Retina (tissue), 1 donor: ENCODE results near the gene FOXD4L1.
"Not testable (repeated sequence)": the region's sequence is repeated elsewhere in the genome, so short reads cannot be mapped to it uniquely, and the experiment has no call there.

Source experiments
- DNase-seq: peaks from one replicate; pipeline ENCODE4 v3.0.0-alpha.2; 2016

FOXD4L1 gene

GRCh38 chr2:113498365-113498764 lies at the start of gene FOXD4L1:
Gene FOXD4L1 (plus strand): TSS chr2:113498665. CDS start chr2:113499257, 592 bp downstream.
- DNase-seq: not testable (repeated sequence)

GRCh38 chr2:113465770-113466169 lies 32.7 kb upstream of the FOXD4L1 start:
- not testable (repeated sequence) for DNase-seq

GRCh38 chr2:113476688-113477368 lies 21.6 kb upstream of the FOXD4L1 start:
- DNase-seq: not testable (repeated sequence)

- not testable (repeated sequence) for DNase-seq
Measured at GRCh38 chr2:113496527-113496926, 1.9 kb upstream of the FOXD4L1 start.

- peak; percentile 9 for DNase-seq
Measured at GRCh38 chr2:113499019-113499885, 787 bp downstream of the FOXD4L1 start.

GRCh38 chr2:113499886-113500722 lies 1.6 kb downstream of the FOXD4L1 start:
- DNase-seq: peak; percentile 4

- DNase-seq: peak; percentile 9
Measured at GRCh38 chr2:113500723-113501038, 2.2 kb downstream of the FOXD4L1 start.

- peak; percentile 41 for DNase-seq
Measured at GRCh38 chr2:113502216-113503093, 4.0 kb downstream of the FOXD4L1 start.

- DNase-seq: peak; percentile 80
Measured at GRCh38 chr2:113503094-113504042, 4.9 kb downstream of the FOXD4L1 start.

GRCh38 chr2:113504081-113504480 lies 5.6 kb downstream of the FOXD4L1 start:
- DNase-seq: peak; percentile 61

GRCh38 chr2:113507394-113508140 lies 9.1 kb downstream of the FOXD4L1 start:
- DNase-seq: not testable (repeated sequence)

GRCh38 chr2:113508187-113508586 lies 9.7 kb downstream of the FOXD4L1 start:
- DNase-seq: not testable (repeated sequence)

- not testable (repeated sequence) for DNase-seq
Measured at GRCh38 chr2:113510913-113511312, 12.4 kb downstream of the FOXD4L1 start.

- not testable (repeated sequence) for DNase-seq
Measured at GRCh38 chr2:113511859-113512258, 13.4 kb downstream of the FOXD4L1 start.

- DNase-seq: not testable (repeated sequence)
Measured at GRCh38 chr2:113515457-113515856, 17.0 kb downstream of the FOXD4L1 start.

- not testable (repeated sequence) for DNase-seq
Measured at GRCh38 chr2:113515995-113516394, 17.5 kb downstream of the FOXD4L1 start.

GRCh38 chr2:113517025-113517424 lies 18.6 kb downstream of the FOXD4L1 start:
- not testable (repeated sequence) for DNase-seq

- not testable (repeated sequence) for DNase-seq
Measured at GRCh38 chr2:113520837-113521236, 22.4 kb downstream of the FOXD4L1 start.

GRCh38 chr2:113521492-113521891 lies 23.0 kb downstream of the FOXD4L1 start:
- not testable (repeated sequence) for DNase-seq

GRCh38 chr2:113524986-113525385 lies 26.5 kb downstream of the FOXD4L1 start:
- DNase-seq: not testable (repeated sequence)
